ENCODE measurements around the gene MAP3K5. TPM values are rescaled to one million over a fixed set of nuclear protein-coding genes. Genes with fewer than 3 reads are reported as not detected.

MAP3K5 gene
- total RNA-seq, 1 experiment from 2014 or later, result 15.8 TPM

- no peak for TF ChIP-seq CTCF (IDR thresholded peaks at IDR 0.05; ENCODE audit: unreplicated experiment)
- H3K4me1 Mint-ChIP-seq (ENCODE audit: low read depth, unreplicated experiment), result no peaks in the 10 kb centered on the region
- CTCF ChIA-PET, result interaction anchor here (0.7 kb wide), 1 partner anchor 1271 kb away, joined by 3 read pairs; no protein-coding TSS in a partner anchor
Observed at GRCh38 chr6:136795386-136795785, 3.1 kb upstream of the MAP3K5 start.

DNA sequence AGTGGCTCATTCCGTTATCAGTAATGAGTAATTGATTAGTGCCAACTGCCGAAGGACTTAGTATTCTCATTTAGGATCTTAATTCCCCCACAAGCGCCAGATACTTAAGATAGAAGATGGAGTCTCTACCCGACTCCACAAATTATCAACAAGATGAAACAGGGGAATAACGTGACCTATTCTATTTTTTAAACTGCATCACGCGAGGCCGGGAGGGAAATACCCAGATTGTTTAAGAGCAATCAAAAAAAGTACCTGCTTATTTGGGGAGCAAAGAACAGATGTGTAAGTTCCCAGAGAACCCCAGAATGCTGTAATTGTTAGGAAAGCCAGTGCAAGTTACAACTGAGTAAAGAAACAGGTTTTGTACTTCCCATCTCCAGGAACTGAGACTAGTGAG is 1.1 kb upstream of the MAP3K5 start:
- Mint-ChIP-seq H3K9me3 (ENCODE audit: low read depth, unreplicated experiment) (no peaks in the 10 kb centered on the region), H3K27me3 (ENCODE audit: unreplicated experiment) (no peaks in the 10 kb centered on the region), H3K4me3 (ENCODE audit: low read depth, unreplicated experiment) (peak overlapping the region; percentile 97), H3K4me1 (ENCODE audit: low read depth, unreplicated experiment) (no peaks in the 10 kb centered on the region), H3K36me3 (ENCODE audit: insufficient read depth, unreplicated experiment) (peaks cover 33% of the 10 kb centered on the region), H3K27ac (ENCODE audit: unreplicated experiment) (peak overlapping the region; percentile 78)
- CTCF ChIA-PET, result interaction anchor here (1.4 to 3.1 kb wide), 4 partner anchors 81 to 200 kb away, joined by 3 to 132 read pairs (median 5); no protein-coding TSS in a partner anchor
- intact Hi-C loops (cut with micrococcal nuclease; ENCODE audit: unreplicated experiment), result loop anchor here (1.0 to 2.0 kb wide), 2 partner anchors 149 to 211 kb away; no protein-coding TSS in a partner anchor
- TSS peak; percentile 59 for BruUV-seq (replicated peaks)
- DNase-seq, result no peak
- TF ChIP-seq CTCF (IDR thresholded peaks at IDR 0.05; ENCODE audit: unreplicated experiment), result no peak

More at GRCh38 chr6:136795386-136795785, 3.1 kb upstream of the MAP3K5 start:
- no peak overlapping the region for H3K4me3 Mint-ChIP-seq (ENCODE audit: low read depth, unreplicated experiment)
- no TSS peak for BruUV-seq (replicated peaks)
- H3K27ac Mint-ChIP-seq (ENCODE audit: unreplicated experiment), result no peak overlapping the region
- intact Hi-C loops (cut with micrococcal nuclease; ENCODE audit: unreplicated experiment), result no loop called here
- peaks cover 28% of the 10 kb centered on the region for H3K36me3 Mint-ChIP-seq (ENCODE audit: insufficient read depth, unreplicated experiment)
- H3K27me3 Mint-ChIP-seq (ENCODE audit: unreplicated experiment), result no peaks in the 10 kb centered on the region
- no peak for DNase-seq
- no peaks in the 10 kb centered on the region for H3K9me3 Mint-ChIP-seq (ENCODE audit: low read depth, unreplicated experiment)

- BruUV-seq (replicated peaks), result no TSS peak
- intact Hi-C loops (cut with micrococcal nuclease; ENCODE audit: unreplicated experiment), result loop anchor here (2.0 kb wide), 1 partner anchor 209 kb away; no protein-coding TSS in a partner anchor
- CTCF ChIA-PET, result interaction anchor here (0.6 to 3.1 kb wide), 15 partner anchors 28 to 242 kb away, joined by 3 to 132 read pairs (median 6); partner anchors contain the start of gene MAP7
- Mint-ChIP-seq H3K36me3 (ENCODE audit: insufficient read depth, unreplicated experiment) (peaks cover 40% of the 10 kb centered on the region), H3K9me3 (ENCODE audit: low read depth, unreplicated experiment) (no peaks in the 10 kb centered on the region), H3K4me3 (ENCODE audit: low read depth, unreplicated experiment) (peak overlapping the region; percentile 97), H3K4me1 (ENCODE audit: low read depth, unreplicated experiment) (no peaks in the 10 kb centered on the region), H3K27ac (ENCODE audit: unreplicated experiment) (no peak overlapping the region), H3K27me3 (ENCODE audit: unreplicated experiment) (no peaks in the 10 kb centered on the region)
- DNase-seq, result no peak
- TF ChIP-seq CTCF (IDR thresholded peaks at IDR 0.05; ENCODE audit: unreplicated experiment), result no peak
Observed at GRCh38 chr6:136792095-136792409, 225 bp downstream of the MAP3K5 start.

DNA sequence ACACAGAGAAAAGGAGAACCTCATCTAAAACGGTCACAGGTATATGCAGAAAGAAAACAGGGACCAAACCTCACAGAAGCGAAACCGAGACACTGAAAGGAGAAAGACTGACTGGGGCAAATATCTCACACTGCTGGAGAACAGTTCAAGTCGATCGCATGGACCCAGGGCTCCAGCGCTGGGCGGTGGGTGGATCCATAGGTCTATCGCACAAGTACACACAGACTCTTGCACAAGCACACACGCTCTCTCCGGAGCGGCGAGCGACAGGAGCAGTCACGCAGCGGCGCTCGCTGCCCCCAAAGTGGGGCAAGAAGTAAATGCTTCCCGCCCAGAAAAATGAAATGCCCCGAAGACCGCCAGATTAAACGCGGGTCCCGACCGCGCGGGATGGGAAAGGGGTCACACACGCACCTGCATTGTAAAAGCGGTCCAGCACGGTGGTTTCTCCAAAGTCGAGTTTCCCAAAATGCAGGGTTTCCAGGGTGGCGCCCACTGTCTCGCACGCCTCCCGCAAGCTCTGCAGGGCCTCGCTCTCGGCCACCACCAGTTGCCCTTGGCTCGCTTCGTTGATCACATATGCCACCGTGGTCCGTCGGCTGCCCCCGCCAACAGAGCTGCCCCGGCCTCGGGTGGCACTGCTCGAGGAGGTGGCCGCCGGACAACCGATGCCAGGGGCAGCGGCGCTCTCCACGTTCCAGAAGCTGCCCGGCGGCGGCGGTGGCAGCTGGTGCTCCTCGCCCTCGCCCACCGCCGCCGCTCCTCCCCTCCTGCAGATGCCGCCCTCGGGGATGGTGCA is 782 bp downstream of the MAP3K5 start:
- Mint-ChIP-seq H3K4me3 (ENCODE audit: low read depth, unreplicated experiment) (peak overlapping the region; percentile 97), H3K4me1 (ENCODE audit: low read depth, unreplicated experiment) (no peaks in the 10 kb centered on the region), H3K36me3 (ENCODE audit: insufficient read depth, unreplicated experiment) (peaks cover 40% of the 10 kb centered on the region), H3K27ac (ENCODE audit: unreplicated experiment) (peak overlapping the region; percentile 74), H3K9me3 (ENCODE audit: low read depth, unreplicated experiment) (no peaks in the 10 kb centered on the region), H3K27me3 (ENCODE audit: unreplicated experiment) (no peaks in the 10 kb centered on the region)
- CTCF ChIA-PET, result interaction anchor here (0.6 to 3.1 kb wide), 14 partner anchors 28 to 241 kb away, joined by 3 to 132 read pairs (median 6); partner anchors contain the start of gene MAP7
- no TSS peak for BruUV-seq (replicated peaks)
- intact Hi-C loops (cut with micrococcal nuclease; ENCODE audit: unreplicated experiment), result loop anchor here (2.0 kb wide), 1 partner anchor 209 kb away; no protein-coding TSS in a partner anchor
- peak; percentile 47 for DNase-seq
- no peak for TF ChIP-seq CTCF (IDR thresholded peaks at IDR 0.05; ENCODE audit: unreplicated experiment)
